HCT116 (cell line): ENCODE results near the gene GRM4. TPM values are rescaled to one million over a fixed set of nuclear protein-coding genes. Genes with fewer than 3 reads are reported as not detected.

Source experiments
- ATAC-seq: fragments of 200-7000 bp; cut with Tn5 transposase; 2 replicates; pipeline ENCODE4 v1.9.1; 2020; ENCODE audit warnings: mild to moderate bottlenecking, moderate library complexity
- BruUV-seq: library from RNA; stranded (reverse); fragments of 400-500 nt; replicated peaks from 2 replicates; lab custom pipeline; 2021; lab: Mats Ljungman, UMichigan
- CTCF ChIA-PET: fragments of 300-600 bp; sonication (Branson Sonifier 250); formaldehyde crosslinking; loops from one replicate; lab custom pipeline; 2021; ENCODE audit warnings: antibody characterized with exemption; lab: Charles Lee
- POLR2A ChIA-PET: fragments of 300-600, 350-600 bp; sonication (Branson Sonifier 250); formaldehyde crosslinking; loops from one replicate; lab custom pipeline; 2021; ENCODE audit warnings: antibody characterized with exemption; lab: Charles Lee
- RAD21 ChIA-PET, 2 experiments: fragments of 300-600 bp; sonication (Branson Sonifier 250); formaldehyde crosslinking; loops; one replicate each; lab custom pipeline; 2023; ENCODE audit warnings: low total read pairs in 2 of 2; ENCODE audit not compliant: uncharacterized antibody in 2 of 2, unreplicated experiment in 2 of 2, low non-redundant PET in 1 of 2; lab: Charles Lee
- DNase-seq: peaks from one replicate; pipeline ENCODE4 v3.0.0-alpha.2; 2010; ENCODE audit warnings: low read depth, low spot score
- H2AFZ ChIP-seq: fragments of 200-600 bp; shearing (Covaris generic), sonication (generic); 2 replicates; pipeline ENCODE4 v1.6.1; 2017; ENCODE audit warnings: low read depth, mixed run types, mixed read lengths, antibody characterized with exemption, low read length; ENCODE audit not compliant: poor library complexity, severe bottlenecking
- H3K27ac ChIP-seq: 2 replicates; pipeline ENCODE4 v1.5.1; 2012; ENCODE audit warnings: low read depth, low read length
- H3K27me3 ChIP-seq: fragments of 200-600 bp; sonication (generic); 2 replicates; pipeline ENCODE4 v1.6.1; 2016; ENCODE audit warnings: mixed run types, low read length, mixed read lengths; ENCODE audit not compliant: insufficient read depth
- H3K36me3 ChIP-seq, 2 experiments: fragments of 200-500 bp in 1 of 2; fragments of 200-600 bp in 1 of 2; sonication (Bioruptor generic) in 1 of 2; sonication (generic) in 1 of 2; 2 replicates each; pipeline versions ENCODE4 v1.5.1 to v1.6.1; 2014 to 2016; ENCODE audit warnings: low read length in 2 of 2, inconsistent platforms in 1 of 2, mixed read lengths in 1 of 2, mixed run types in 1 of 2; ENCODE audit not compliant: insufficient read depth in 2 of 2, control insufficient read depth in 1 of 2
- H3K4me1 ChIP-seq, 2 experiments: fragments of 200-600 bp in 1 of 2; sonication (generic) in 1 of 2; 2 replicates each; pipeline versions ENCODE4 v1.5.1 to v1.6.1; 2012 to 2017; ENCODE audit warnings: low read length in 2 of 2, inconsistent platforms in 1 of 2, mild to moderate bottlenecking in 1 of 2, mixed read lengths in 1 of 2, mixed run types in 1 of 2, moderate library complexity in 1 of 2; ENCODE audit not compliant: insufficient read depth in 2 of 2, control insufficient read depth in 1 of 2
- H3K4me2 ChIP-seq: fragments of 200-600 bp; sonication (generic); 2 replicates; pipeline ENCODE4 v1.6.1; 2017; ENCODE audit warnings: mixed run types, low read length, mixed read lengths
- H3K4me3 ChIP-seq, 2 experiments: fragments of 200-600 bp in 1 of 2; sonication (generic) in 1 of 2; replicated peaks in 1 of 2; 2 replicates each; pipeline ENCODE4 v1.5.1; 2011 to 2016; ENCODE audit warnings: low read length in 2 of 2, control low read depth in 1 of 2, low read depth in 1 of 2, mild to moderate bottlenecking in 1 of 2, mixed read lengths in 1 of 2, mixed run types in 1 of 2
- H3K79me2 ChIP-seq: fragments of 200-600 bp; sonication (generic); 2 replicates; pipeline ENCODE4 v1.6.1; 2017; ENCODE audit warnings: mild to moderate bottlenecking, mixed run types, low read length, moderate library complexity, mixed read lengths; ENCODE audit not compliant: insufficient read depth
- H3K9ac ChIP-seq: fragments of 200-600 bp; sonication (generic); 2 replicates; pipeline ENCODE4 v1.6.1; 2016; ENCODE audit warnings: low read length, mixed read lengths
- H3K9me2 ChIP-seq: fragments of 200-600 bp; sonication (generic), shearing (Covaris generic); 2 replicates; pipeline ENCODE4 v1.6.1; 2017; ENCODE audit warnings: mixed run types, mild to moderate bottlenecking, moderate library complexity; ENCODE audit not compliant: insufficient read depth
- H3K9me3 ChIP-seq, 2 experiments: fragments of 200-500 bp in 1 of 2; fragments of 200-600 bp in 1 of 2; sonication (Bioruptor generic) in 1 of 2; sonication (generic) in 1 of 2; 2 replicates each; pipeline ENCODE4 v1.6.1; 2014 to 2017; ENCODE audit warnings: low read length in 2 of 2, mixed read lengths in 2 of 2, inconsistent platforms in 1 of 2, low read depth in 1 of 2, mild to moderate bottlenecking in 1 of 2, mixed run types in 1 of 2, moderate library complexity in 1 of 2; ENCODE audit not compliant: control insufficient read depth in 1 of 2, insufficient read depth in 1 of 2
- H4K20me1 ChIP-seq: fragments of 200-600 bp; sonication (generic), shearing (Covaris generic); 2 replicates; pipeline ENCODE4 v1.6.1; 2017; ENCODE audit warnings: mixed run types, mild to moderate bottlenecking, moderate library complexity; ENCODE audit not compliant: insufficient read depth
- ATF3 ChIP-seq: IDR thresholded peaks from 2 replicates; pipeline ENCODE4 v1.6.1; 2012
- CTCF ChIP-seq, 3 experiments: fragments of 200-600 bp in 1 of 3; sonication (generic) in 1 of 3; IDR thresholded peaks in 2 of 3; conservative IDR thresholded peaks in 1 of 3; 2 replicates each; pipeline ENCODE4 v1.5.1; 2012 to 2017; ENCODE audit warnings: low read depth in 2 of 3, low read length in 2 of 3, antibody characterized with exemption in 1 of 3, borderline replicate concordance in 1 of 3, control low read depth in 1 of 3, mild to moderate bottlenecking in 1 of 3, mixed read lengths in 1 of 3, mixed run types in 1 of 3, moderate library complexity in 1 of 3; ENCODE audit not compliant: insufficient read depth in 1 of 3
- EGR1 ChIP-seq: IDR thresholded peaks from 2 replicates; pipeline ENCODE4 v1.6.1; 2012; ENCODE audit warnings: low read depth
- EZH2phosphoT487 ChIP-seq: fragments of 200-600 bp; IDR thresholded peaks from 2 replicates; pipeline ENCODE4 v1.6.1; 2018; ENCODE audit warnings: antibody characterized with exemption, borderline replicate concordance
- FOSL1 ChIP-seq: IDR thresholded peaks from 2 replicates; pipeline ENCODE4 v1.6.1; 2012; ENCODE audit warnings: low read depth
- RAD21 ChIP-seq: IDR thresholded peaks from 2 replicates; pipeline ENCODE4 v1.6.1; 2012; ENCODE audit warnings: low read depth, mild to moderate bottlenecking
- SP1 ChIP-seq: IDR thresholded peaks from 2 replicates; pipeline ENCODE4 v1.6.1; 2012; ENCODE audit warnings: low read depth
- SRF ChIP-seq: IDR thresholded peaks from 2 replicates; pipeline ENCODE4 v1.6.1; 2012; ENCODE audit warnings: low read depth
- ZNF274 ChIP-seq: fragments of 200-500 bp; sonication (Bioruptor generic); IDR thresholded peaks from 2 replicates; pipeline ENCODE4 v1.6.1; 2014; ENCODE audit warnings: mild to moderate bottlenecking, low read depth, low read length, inconsistent platforms
- intact Hi-C: fragments of 100-400 bp; cut with micrococcal nuclease; formaldehyde crosslinking; loops from 2 replicates; pipeline ENCODE4 v1.10.0; 2022
- total RNA-seq: library from RNA; stranded (reverse); gene quantifications from one replicate; pipeline ENCODE4 v1.2.1, GENCODE V29; 2021; ENCODE audit not compliant: unreplicated experiment
- TF ChIP-seq, protein P1 (sequence below): IDR thresholded peaks from 2 replicates; pipeline ENCODE4 v1.6.1; 2012; ENCODE audit warnings: low read depth
- TF ChIP-seq, protein P2 (sequence below): IDR thresholded peaks from 2 replicates; pipeline ENCODE4 v1.6.1; 2012

The GRM4 gene
- total RNA-seq, 1 experiment from 2014 or later: 2.6 TPM

DNA sequence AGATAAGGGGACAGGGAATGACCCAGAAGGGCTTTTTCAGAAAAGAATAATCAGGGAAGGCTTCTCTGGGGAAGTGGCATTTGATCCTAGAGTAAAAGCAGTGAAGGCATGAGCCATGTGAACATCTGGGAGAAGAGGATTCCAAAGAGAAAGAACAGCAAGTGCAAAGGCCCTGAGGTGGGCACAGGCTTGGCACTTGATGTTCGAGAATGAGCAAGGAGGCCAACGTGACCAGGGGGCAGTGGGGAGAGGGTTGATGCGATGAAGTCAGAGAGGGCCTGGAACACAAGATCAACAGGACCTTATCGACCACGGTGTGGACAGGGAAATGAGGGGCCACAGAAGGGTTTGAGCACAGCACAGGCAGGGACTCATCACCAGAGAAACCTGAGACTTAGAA lies 5.8 kb downstream of the GRM4 start:
- no peak for ATAC-seq
- BruUV-seq: no TSS peak
- ChIA-PET RAD21 (no interaction called here), POLR2A (no interaction called here), CTCF (no interaction called here)
- H3K9me2 ChIP-seq: no peaks in the 10 kb centered on the region
- TF ChIP-seq ZNF274: no peak
- no peak for TF ChIP-seq CTCF (IDR thresholded peaks at IDR 0.05 in 2 of 3, conservative IDR thresholded peaks at IDR 0.05 in 1 of 3; ENCODE audit: borderline replicate concordance in 1 of 3, insufficient read depth in 1 of 3, low read depth in 2 of 3, low read length in 2 of 3)
- TF ChIP-seq, protein P1, sequence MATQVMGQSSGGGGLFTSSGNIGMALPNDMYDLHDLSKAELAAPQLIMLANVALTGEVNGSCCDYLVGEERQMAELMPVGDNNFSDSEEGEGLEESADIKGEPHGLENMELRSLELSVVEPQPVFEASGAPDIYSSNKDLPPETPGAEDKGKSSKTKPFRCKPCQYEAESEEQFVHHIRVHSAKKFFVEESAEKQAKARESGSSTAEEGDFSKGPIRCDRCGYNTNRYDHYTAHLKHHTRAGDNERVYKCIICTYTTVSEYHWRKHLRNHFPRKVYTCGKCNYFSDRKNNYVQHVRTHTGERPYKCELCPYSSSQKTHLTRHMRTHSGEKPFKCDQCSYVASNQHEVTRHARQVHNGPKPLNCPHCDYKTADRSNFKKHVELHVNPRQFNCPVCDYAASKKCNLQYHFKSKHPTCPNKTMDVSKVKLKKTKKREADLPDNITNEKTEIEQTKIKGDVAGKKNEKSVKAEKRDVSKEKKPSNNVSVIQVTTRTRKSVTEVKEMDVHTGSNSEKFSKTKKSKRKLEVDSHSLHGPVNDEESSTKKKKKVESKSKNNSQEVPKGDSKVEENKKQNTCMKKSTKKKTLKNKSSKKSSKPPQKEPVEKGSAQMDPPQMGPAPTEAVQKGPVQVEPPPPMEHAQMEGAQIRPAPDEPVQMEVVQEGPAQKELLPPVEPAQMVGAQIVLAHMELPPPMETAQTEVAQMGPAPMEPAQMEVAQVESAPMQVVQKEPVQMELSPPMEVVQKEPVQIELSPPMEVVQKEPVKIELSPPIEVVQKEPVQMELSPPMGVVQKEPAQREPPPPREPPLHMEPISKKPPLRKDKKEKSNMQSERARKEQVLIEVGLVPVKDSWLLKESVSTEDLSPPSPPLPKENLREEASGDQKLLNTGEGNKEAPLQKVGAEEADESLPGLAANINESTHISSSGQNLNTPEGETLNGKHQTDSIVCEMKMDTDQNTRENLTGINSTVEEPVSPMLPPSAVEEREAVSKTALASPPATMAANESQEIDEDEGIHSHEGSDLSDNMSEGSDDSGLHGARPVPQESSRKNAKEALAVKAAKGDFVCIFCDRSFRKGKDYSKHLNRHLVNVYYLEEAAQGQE: no peak
- TF ChIP-seq EGR1: no peak
- TF ChIP-seq RAD21: no peak
- no peak for TF ChIP-seq SP1
- TF ChIP-seq EZH2phosphoT487: no peak
- no peak for TF ChIP-seq SRF
- no peak for TF ChIP-seq FOSL1
- TF ChIP-seq ATF3: no peak
- TF ChIP-seq, protein P2, sequence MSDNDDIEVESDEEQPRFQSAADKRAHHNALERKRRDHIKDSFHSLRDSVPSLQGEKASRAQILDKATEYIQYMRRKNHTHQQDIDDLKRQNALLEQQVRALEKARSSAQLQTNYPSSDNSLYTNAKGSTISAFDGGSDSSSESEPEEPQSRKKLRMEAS: no peak
- intact Hi-C loops: no loop called here
- no peak for DNase-seq
- H3K36me3 ChIP-seq: no peaks in the 10 kb centered on the region
- H3K4me2 ChIP-seq: no peak overlapping the region
- no peaks in the 10 kb centered on the region for H3K79me2 ChIP-seq
- no peak overlapping the region for H3K27ac ChIP-seq
- H2AFZ ChIP-seq: no peak overlapping the region
- H3K27me3 ChIP-seq: 0 out of 2 replicates have a peak, but pooled peaks cover 4% of the 10 kb centered on the region
- no peak overlapping the region for H3K9ac ChIP-seq
- no peaks in the 10 kb centered on the region; a peak in 1 of 4 replicates for H3K4me1 ChIP-seq
- H4K20me1 ChIP-seq: no peaks in the 10 kb centered on the region
- H3K4me3 ChIP-seq: no peak overlapping the region
- no peaks in the 10 kb centered on the region for H3K9me3 ChIP-seq
